Measurements from ENCODE around the gene SPAG5. TPM values are rescaled to one million over a fixed set of nuclear protein-coding genes. Genes with fewer than 3 reads are reported as not detected.

The SPAG5 gene
- total and polyA plus RNA-seq, 11 donors, result 0.39 to 11.6 (median 1.2) TPM

- H3K27ac ChIP-seq, result peak overlapping the region in 1 of 12 donors; percentile 84
- intact Hi-C loops (cut with DNase I), result loop anchor here in 7 of 10 donors (1.0 to 10.0 kb wide), 6 partner anchors 26 to 66 kb away; partner anchors contain the start of gene RSKR (in 4 of the 7)
- 82 to 94% (median 89%) methylated on average over 5 to 6 of the region's 6 CpGs for WGBS, 4 donors
- peaks cover 0 to 50% (median 15%) of the 10 kb centered on the region in 12 donors for H3K4me1 ChIP-seq
- TF ChIP-seq POLR2A (IDR thresholded peaks at IDR 0.05) (no peak), CTCF (IDR thresholded peaks at IDR 0.05) (peak in 1 of 12 donors; percentile 4)
- DNase-seq (peak in 1 of 5 donors; percentile 14), ATAC-seq (no peak)
- no peak overlapping the region for H3K4me3 ChIP-seq
- H3K9me3 ChIP-seq, result no peaks in the 10 kb centered on the region
- no peaks in the 10 kb centered on the region for H3K27me3 ChIP-seq
- peaks cover 0 to 17% (median 10%) of the 10 kb centered on the region in 9 donors for H3K36me3 ChIP-seq
Measured at GRCh38 chr17:28548417-28549130, 50.3 kb downstream of the SPAG5 start.

- H3K27ac ChIP-seq, result peak overlapping the region in 1 of 12 donors; percentile 84
- peak; percentile 59 to 73 (median 66) for ATAC-seq
- WGBS, 4 donors, result 71 to 85% (median 73%) methylated on average over 24 to 26 of the region's 26 CpGs
- TF ChIP-seq POLR2A (IDR thresholded peaks at IDR 0.05) (no peak), CTCF (IDR thresholded peaks at IDR 0.05) (peak; percentile 76 to 94 (median 84))
- peak overlapping the region in 1 of 12 donors; percentile 17 for H3K4me3 ChIP-seq
- H3K36me3 ChIP-seq, result peaks cover 0 to 12% (median 6%) of the 10 kb centered on the region in 9 donors
- no peaks in the 10 kb centered on the region for H3K27me3 ChIP-seq
- intact Hi-C loops (cut with DNase I), result loop anchor here in 7 of 10 donors (1.0 to 10.0 kb wide), 6 partner anchors 27 to 67 kb away; partner anchors contain the start of gene RSKR (in 4 of the 7)
- peak; percentile 70 to 86 (median 76) for DNase-seq
- H3K9me3 ChIP-seq, result no peaks in the 10 kb centered on the region
- peaks cover 0 to 47% (median 11%) of the 10 kb centered on the region in 12 donors for H3K4me1 ChIP-seq
Measured at GRCh38 chr17:28547623-28548416, 51.0 kb downstream of the SPAG5 start.

- Histone ChIP-seq H3K4me1 (peaks cover 0 to 43% (median 9%) of the 10 kb centered on the region in 12 donors), H3K36me3 (peaks cover 0 to 12% (median 6%) of the 10 kb centered on the region in 9 donors), H3K4me3 (no peak overlapping the region), H3K9me3 (no peaks in the 10 kb centered on the region), H3K27ac (peak overlapping the region in 1 of 12 donors; percentile 84), H3K27me3 (no peaks in the 10 kb centered on the region)
- no peak for ATAC-seq
- TF ChIP-seq CTCF (IDR thresholded peaks at IDR 0.05) (no peak), POLR2A (IDR thresholded peaks at IDR 0.05) (no peak)
- intact Hi-C loops (cut with DNase I), result loop anchor here in 5 of 10 donors (5.0 to 10.0 kb wide), 3 partner anchors 55 to 68 kb away; partner anchors contain the start of gene RSKR (in 4 of the 5)
- 92 to 94% (median 93%) methylated on average over 12 to 14 of the region's 14 CpGs for WGBS, 4 donors
- DNase-seq, result peak in 1 of 5 donors; percentile 52
Measured at GRCh38 chr17:28547096-28547622, 51.7 kb downstream of the SPAG5 start.

Data from heart left ventricle (tissue), 16 donors.